ENCODE measurements around the gene STK32A.

GRCh38 chr5:147373328-147373727 is 138.5 kb downstream of the STK32A start:
- TF ChIP-seq CTCF (IDR thresholded peaks at IDR 0.05): no peak
- no peak for TF ChIP-seq POLR2A (IDR thresholded peaks at IDR 0.05)
